Esophagus muscularis mucosa (tissue), 4 donors: Measurements from ENCODE around the gene UCN3. TPM values are rescaled to one million over a fixed set of nuclear protein-coding genes. Genes with fewer than 3 reads are reported as not detected.

Source experiments
- DNase-seq: peaks from one replicate; pipeline ENCODE4 v3.0.0-alpha.2; 2017; ENCODE audit errors: extremely low spot score
- H3K27ac ChIP-seq, 4 donors: fragments of 200-600 bp; sonication (generic); replicated peaks in 1 of 4; 1 replicate in 3 of 4; 2 replicates in 1 of 4; pipeline ENCODE4 v1.5.1; 2016 to 2019; ENCODE audit warnings: mild to moderate bottlenecking in 1 of 4
- H3K27me3 ChIP-seq, 4 donors: fragments of 200-600 bp; sonication (generic); one replicate each; pipeline versions ENCODE4 v1.5.1 to v1.6.0; 2016 to 2019
- H3K36me3 ChIP-seq, 4 donors: fragments of 200-600 bp; sonication (generic); one replicate each; pipeline ENCODE4 v1.5.1; 2016 to 2019
- H3K4me1 ChIP-seq, 4 donors: fragments of 200-600 bp; sonication (generic); one replicate each; pipeline ENCODE4 v1.5.1; 2016 to 2019
- H3K4me3 ChIP-seq, 4 donors: fragments of 200-600 bp; sonication (generic); 1 replicate in 2 of 4; 2 replicates in 2 of 4; pipeline ENCODE4 v1.5.1; 2016 to 2019; ENCODE audit warnings: mild to moderate bottlenecking in 4 of 4, moderate library complexity in 1 of 4
- H3K9me3 ChIP-seq, 4 donors: fragments of 200-600 bp; sonication (generic); 1 replicate in 3 of 4; 2 replicates in 1 of 4; pipeline ENCODE4 v1.5.1; 2016 to 2019
- EP300 ChIP-seq: sonication (generic); formaldehyde crosslinking; IDR thresholded peaks from one replicate; pipeline ENCODE4 v1.6.1; 2017; ENCODE audit warnings: antibody characterized with exemption
- POLR2A ChIP-seq: fragments of 450-650 bp; IDR thresholded peaks from one replicate; pipeline ENCODE4 v1.6.1; 2017; ENCODE audit warnings: antibody characterized with exemption, moderate library complexity, mild to moderate bottlenecking, low read depth
- POLR2AphosphoS5 ChIP-seq, 2 donors: sonication (generic); formaldehyde crosslinking; IDR thresholded peaks; one replicate each; pipeline ENCODE4 v1.6.1; 2017; ENCODE audit warnings: antibody characterized with exemption in 2 of 2
- WGBS: methylation state at CpG from one replicate; pipeline ENCODE4 v1.1.5; 2018; 5-methylcytosine and 5-hydroxymethylcytosine counted together
- intact Hi-C: fragments of 100-400 bp; cut with DNase I; formaldehyde crosslinking; loops from one replicate; pipeline ENCODE4 v1.15.1; 2023
- total RNA-seq, 4 donors: library from RNA; depleted of rRNA; stranded (reverse); fragments of >200 nt; gene quantifications; one replicate each; pipeline versions ENCODE4 v1.1.0 to v1.2.1, GENCODE V29; 2016
- TF ChIP-seq, protein P1 (sequence below), 3 experiments: fragments of 200-600 bp in 2 of 3; fragments of 450-650 bp in 1 of 3; sonication (generic) in 2 of 3; IDR thresholded peaks; one replicate each; pipeline ENCODE4 v1.5.1; 2017 to 2019; ENCODE audit warnings: antibody characterized with exemption in 3 of 3, mild to moderate bottlenecking in 2 of 3, moderate library complexity in 1 of 3

UCN3 gene
- total RNA-seq, 4 donors from 2014 or later, result not detected

DNA sequence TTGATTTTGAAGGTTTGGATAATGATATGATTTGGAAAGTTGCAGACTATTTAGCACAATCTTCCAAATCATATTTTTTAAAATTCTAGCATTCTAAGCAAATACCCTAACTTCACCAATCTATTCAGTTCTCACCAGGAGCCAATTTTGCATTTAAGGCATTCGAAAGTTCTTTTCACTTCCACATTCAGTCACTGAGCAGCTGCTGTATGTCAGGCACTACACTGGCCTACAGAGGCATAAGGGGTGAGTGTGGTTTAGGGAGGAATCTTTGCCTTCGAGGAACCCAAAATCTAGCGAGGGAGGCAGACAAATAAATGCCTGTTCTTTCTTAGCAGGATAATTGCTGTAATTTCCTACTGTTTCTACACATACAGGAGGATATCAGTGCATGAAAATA, 10.7 kb upstream of the UCN3 start:
- 39% methylated on average over 3 of the region's 3 CpGs for WGBS
- intact Hi-C loops, result no loop called here
- H3K27ac ChIP-seq, result no peak overlapping the region
- no peaks in the 10 kb centered on the region for H3K9me3 ChIP-seq
- no peak overlapping the region for H3K4me3 ChIP-seq
- DNase-seq, result no peak
- TF ChIP-seq POLR2A, result no peak
- TF ChIP-seq, protein P1, sequence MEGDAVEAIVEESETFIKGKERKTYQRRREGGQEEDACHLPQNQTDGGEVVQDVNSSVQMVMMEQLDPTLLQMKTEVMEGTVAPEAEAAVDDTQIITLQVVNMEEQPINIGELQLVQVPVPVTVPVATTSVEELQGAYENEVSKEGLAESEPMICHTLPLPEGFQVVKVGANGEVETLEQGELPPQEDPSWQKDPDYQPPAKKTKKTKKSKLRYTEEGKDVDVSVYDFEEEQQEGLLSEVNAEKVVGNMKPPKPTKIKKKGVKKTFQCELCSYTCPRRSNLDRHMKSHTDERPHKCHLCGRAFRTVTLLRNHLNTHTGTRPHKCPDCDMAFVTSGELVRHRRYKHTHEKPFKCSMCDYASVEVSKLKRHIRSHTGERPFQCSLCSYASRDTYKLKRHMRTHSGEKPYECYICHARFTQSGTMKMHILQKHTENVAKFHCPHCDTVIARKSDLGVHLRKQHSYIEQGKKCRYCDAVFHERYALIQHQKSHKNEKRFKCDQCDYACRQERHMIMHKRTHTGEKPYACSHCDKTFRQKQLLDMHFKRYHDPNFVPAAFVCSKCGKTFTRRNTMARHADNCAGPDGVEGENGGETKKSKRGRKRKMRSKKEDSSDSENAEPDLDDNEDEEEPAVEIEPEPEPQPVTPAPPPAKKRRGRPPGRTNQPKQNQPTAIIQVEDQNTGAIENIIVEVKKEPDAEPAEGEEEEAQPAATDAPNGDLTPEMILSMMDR (IDR thresholded peaks at IDR 0.05), result no peak
- no peak for TF ChIP-seq POLR2AphosphoS5 (IDR thresholded peaks at IDR 0.05)
- no peak for TF ChIP-seq EP300
- no peaks in the 10 kb centered on the region for H3K36me3 ChIP-seq
- H3K27me3 ChIP-seq, result peaks cover 0 to 16% (median 2%) of the 10 kb centered on the region in 4 donors
- no peaks in the 10 kb centered on the region for H3K4me1 ChIP-seq

GRCh38 chr10:5355594-5356301, 9.0 kb upstream of the UCN3 start:
- 89% methylated on average over 6 of the region's 6 CpGs for WGBS
- H3K27ac ChIP-seq, result no peak overlapping the region
- H3K27me3 ChIP-seq, result peaks cover 0 to 13% (median 2%) of the 10 kb centered on the region in 4 donors
- H3K9me3 ChIP-seq, result no peaks in the 10 kb centered on the region
- intact Hi-C loops, result no loop called here
- H3K4me1 ChIP-seq, result no peaks in the 10 kb centered on the region
- H3K36me3 ChIP-seq, result no peaks in the 10 kb centered on the region
- DNase-seq, result no peak
- TF ChIP-seq, protein P1 (IDR thresholded peaks at IDR 0.05), result no peak
- no peak for TF ChIP-seq EP300
- no peak for TF ChIP-seq POLR2AphosphoS5 (IDR thresholded peaks at IDR 0.05)
- no peak for TF ChIP-seq POLR2A
- H3K4me3 ChIP-seq, result no peak overlapping the region

DNA sequence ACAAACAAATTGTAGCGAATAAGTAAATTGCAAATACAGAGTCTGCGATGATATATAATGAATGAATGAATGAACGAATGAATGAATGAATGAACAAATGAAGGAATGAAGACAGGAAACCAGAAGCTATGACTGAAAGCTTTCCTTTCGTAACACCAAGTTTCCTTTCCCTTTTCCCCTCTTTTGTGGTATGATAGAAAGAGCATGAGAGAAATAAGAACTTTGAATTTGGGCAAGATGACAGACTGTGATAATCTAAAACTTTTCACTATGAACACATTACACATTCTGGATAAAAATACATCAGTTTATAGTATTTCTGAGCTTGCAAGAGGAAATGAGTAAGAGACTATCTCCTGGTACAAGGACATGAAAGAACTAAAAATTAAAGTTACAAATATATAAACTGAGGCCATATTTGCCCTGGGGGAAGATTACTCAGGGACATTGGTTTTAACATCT, 8.4 kb upstream of the UCN3 start:
- intact Hi-C loops, result no loop called here
- TF ChIP-seq, protein P1 (IDR thresholded peaks at IDR 0.05), result no peak
- TF ChIP-seq POLR2AphosphoS5 (IDR thresholded peaks at IDR 0.05) (no peak), POLR2A (no peak), EP300 (no peak)
- Histone ChIP-seq H3K9me3 (no peaks in the 10 kb centered on the region), H3K36me3 (no peaks in the 10 kb centered on the region), H3K27ac (no peak overlapping the region), H3K4me1 (no peaks in the 10 kb centered on the region), H3K4me3 (no peak overlapping the region), H3K27me3 (peaks cover 0 to 13% (median 2%) of the 10 kb centered on the region in 4 donors)
- no peak for DNase-seq
- 79% methylated on average over 4 of the region's 4 CpGs for WGBS

- TF ChIP-seq POLR2A (no peak), POLR2AphosphoS5 (IDR thresholded peaks at IDR 0.05) (no peak), EP300 (no peak)
- TF ChIP-seq, protein P1 (IDR thresholded peaks at IDR 0.05), result no peak
- H3K4me1 ChIP-seq, result no peaks in the 10 kb centered on the region
- DNase-seq, result no peak
- H3K36me3 ChIP-seq, result no peaks in the 10 kb centered on the region
- intact Hi-C loops, result no loop called here
- H3K9me3 ChIP-seq, result no peaks in the 10 kb centered on the region
- no peak overlapping the region for H3K27ac ChIP-seq
- WGBS, result 48% methylated on average over 7 of the region's 7 CpGs
- peaks cover 0 to 40% (median 3%) of the 10 kb centered on the region in 4 donors for H3K27me3 ChIP-seq
- H3K4me3 ChIP-seq, result no peak overlapping the region
Measured at GRCh38 chr10:5360318-5360915, 4.3 kb upstream of the UCN3 start.
